ENCODE measurements around the gene ZNF428.
"Not testable (repeated sequence)": the region's sequence is repeated elsewhere in the genome, so short reads cannot be mapped to it uniquely, and the experiment has no call there.

The ZNF428 gene

DNA sequence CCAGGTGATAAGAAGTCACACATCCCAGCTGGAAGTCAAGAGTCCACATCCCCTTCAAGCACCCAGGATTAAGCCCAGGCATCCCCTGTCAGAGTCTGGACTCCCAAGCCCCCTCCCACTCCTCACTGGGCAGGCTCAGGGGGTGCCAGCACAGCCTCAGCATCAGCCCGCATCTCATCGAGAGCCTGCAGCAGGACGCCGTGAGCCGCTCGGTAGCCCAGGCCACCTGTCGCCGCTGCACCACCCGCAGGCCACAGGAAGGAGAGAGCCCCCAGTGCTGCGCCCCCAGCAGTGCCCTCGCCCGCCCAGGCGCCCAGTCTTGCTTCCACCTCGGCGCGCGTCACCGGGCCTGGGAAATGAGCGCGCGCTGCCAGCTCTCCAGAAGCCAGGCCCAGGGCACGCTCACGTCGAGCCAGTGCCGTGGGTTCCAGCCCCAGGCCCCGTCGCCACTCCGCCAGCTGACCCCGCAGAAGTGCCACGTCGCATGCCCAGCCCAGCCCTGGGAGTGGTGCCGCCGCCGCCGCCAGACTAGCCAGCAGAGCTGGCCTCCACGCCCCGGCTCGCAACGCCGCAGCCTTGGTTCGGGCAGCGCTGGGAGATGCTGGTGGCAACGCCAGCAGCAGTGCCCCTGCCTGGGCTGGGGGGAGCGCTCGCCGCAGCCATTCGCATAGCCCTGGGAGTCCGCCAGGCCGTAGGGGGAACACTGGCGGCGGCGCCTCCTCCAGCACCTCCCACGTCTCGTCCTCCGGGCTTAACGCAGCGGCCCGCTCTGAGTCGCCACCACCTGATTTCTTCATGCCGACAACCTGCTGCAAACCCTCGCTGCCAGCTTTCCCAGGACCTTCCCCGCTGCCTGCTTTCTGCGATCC lies 27.3 kb downstream of the ZNF428 start:
- no peak for DNase-seq

GRCh38 chr19:43589678-43590077 lies 29.8 kb downstream of the ZNF428 start:
- no peak for DNase-seq

- no peak for DNase-seq
Observed at GRCh38 chr19:43589277-43589676, 30.2 kb downstream of the ZNF428 start.

GRCh38 chr19:43587029-43587428 lies 32.4 kb downstream of the ZNF428 start:
- DNase-seq: not testable (repeated sequence)

DNA sequence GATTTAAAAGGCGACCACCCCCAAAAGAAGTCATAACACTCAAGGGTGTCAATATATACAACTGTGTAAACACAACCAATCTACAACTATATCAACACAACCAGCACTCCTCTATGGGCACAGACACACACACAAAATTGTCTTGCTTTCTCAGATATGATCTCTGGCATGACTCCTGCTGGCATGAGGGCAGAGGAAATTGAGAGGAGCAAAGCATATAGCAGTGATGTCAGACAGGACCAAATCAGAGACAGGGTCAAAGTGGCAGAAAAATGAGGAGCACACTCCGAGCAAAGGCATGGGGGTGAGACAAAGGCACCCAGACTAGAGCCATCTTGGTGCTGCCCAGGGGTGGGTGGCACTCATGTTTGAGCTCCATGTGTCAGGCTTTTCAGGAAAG lies 33.1 kb downstream of the ZNF428 start:
- DNase-seq: no peak

GRCh38 chr19:43584484-43584883 lies 34.9 kb downstream of the ZNF428 start:
- DNase-seq: no peak

- no peak for DNase-seq
Observed at GRCh38 chr19:43582495-43582894, 36.9 kb downstream of the ZNF428 start.

DNA sequence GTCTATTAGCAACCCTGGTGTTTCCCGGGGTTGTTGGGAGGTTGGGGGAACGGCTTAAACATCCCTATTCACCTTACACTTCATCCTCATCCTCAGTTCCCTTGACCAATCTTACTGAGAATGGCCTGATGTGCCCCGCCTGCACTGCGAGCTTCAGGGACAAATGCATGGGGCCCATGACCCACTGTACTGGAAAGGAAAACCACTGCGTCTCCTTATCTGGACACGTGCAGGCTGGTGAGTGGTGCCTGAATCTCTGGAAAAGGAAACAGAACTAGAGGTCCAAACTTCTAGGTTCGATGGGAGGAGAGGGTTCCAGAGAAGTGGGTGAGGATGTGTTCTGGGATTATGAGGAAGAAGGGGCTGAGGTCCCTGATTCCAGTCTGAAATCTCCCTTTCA lies 38.0 kb downstream of the ZNF428 start:
- DNase-seq: no peak

GRCh38 chr19:43578787-43579186 lies 40.6 kb downstream of the ZNF428 start:
- no peak for DNase-seq

GRCh38 chr19:43575955-43576878 lies 43.2 kb downstream of the ZNF428 start:
- DNase-seq: no peak

DNA sequence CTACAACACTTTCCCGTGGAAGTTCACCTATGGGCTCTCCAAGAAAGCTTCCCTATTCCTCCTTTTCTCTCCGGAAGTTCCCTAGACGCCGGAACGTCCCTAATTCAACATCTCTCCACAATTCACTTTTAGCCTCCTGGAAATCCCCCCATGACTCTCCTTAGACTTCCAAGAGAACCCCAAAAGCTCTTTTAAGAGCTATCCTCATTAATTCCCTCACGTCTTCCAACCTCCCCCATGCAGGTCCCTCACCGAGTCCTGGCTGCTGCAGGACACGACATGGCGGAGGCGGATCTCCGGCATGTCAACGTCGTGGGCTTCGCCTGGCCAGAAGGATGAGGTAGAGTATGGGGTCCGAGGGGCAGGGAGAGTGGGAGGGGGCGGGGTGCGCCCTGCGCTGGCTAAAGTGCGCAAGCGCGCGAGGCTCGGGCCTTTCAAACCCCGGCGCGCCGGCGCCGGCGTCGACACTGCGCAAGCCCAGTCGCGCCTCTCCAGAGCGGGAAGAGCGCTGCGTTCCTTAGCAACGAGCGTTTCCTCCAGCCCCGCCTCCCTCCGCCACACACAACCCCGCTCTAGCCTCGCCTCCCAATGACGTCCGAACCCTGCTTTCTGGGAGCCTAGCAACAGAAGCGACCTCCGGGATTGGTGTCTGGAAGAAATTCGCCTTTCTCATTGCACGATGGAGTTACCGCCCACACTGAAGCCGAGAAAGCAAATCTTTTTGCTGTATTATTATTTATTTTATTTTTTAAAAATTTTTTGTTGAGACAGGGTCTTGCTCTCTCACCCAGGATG lies 44.1 kb downstream of the ZNF428 start, which contains the start of the genes PINLYP and XRCC1:
Gene PINLYP, plus strand, starts transcription at position 646 of the 795 bp plus-strand sequence. CDS start 1,391 bp downstream, outside the sequence.
Gene XRCC1, minus strand, starts transcription at position 372 of the 795 bp plus-strand sequence. Its CDS starts 69 bp downstream, at position 303.
- peak; percentile 91 to 99 (median 94) for DNase-seq

GRCh38 chr19:43574424-43575155 lies 44.8 kb downstream of the ZNF428 start:
- DNase-seq: no peak

GRCh38 chr19:43572171-43572588 lies 47.2 kb downstream of the ZNF428 start:
- DNase-seq: no peak

GRCh38 chr19:43570174-43570791 lies 49.1 kb downstream of the ZNF428 start:
- no peak for DNase-seq

DNA sequence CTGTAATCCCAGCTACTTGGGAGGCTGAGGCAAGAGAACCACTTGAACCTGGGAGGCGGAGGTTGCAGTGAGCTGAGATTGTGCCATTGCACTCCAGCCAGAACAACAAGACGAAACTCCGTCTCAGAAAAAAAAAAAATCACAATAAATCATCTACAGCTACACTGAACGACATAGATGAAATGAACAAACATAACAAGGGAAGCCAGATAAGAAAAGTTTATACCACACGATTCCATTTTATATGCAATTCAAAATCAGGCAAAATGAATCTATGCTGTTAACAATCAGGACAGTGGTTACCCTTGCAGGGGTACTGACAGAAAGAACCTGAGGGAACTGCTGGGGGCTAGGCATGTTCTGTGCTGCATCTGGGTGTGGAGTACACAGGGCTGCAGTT lies 49.8 kb downstream of the ZNF428 start:
- DNase-seq: no peak

DNA sequence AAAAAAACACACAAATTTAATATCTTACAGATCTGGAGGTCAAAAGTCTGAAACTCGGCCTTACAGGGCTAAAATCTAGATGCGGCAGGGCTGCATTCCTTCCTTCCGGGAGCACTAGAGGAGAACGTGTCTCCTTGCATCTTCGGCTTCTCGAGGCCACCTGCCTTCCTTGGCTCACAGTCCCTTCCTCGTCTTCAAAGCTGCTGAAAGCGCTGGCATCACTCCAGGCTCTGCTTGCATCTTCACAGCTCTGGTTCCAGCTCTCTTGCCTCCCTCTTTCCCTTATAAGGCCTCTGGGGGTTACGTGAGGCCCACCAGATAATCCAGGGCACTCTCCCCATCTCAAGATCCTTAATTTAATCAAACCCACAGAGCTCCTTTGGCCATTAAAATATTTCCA lies 54.6 kb downstream of the ZNF428 start:
- no peak for DNase-seq

DNA sequence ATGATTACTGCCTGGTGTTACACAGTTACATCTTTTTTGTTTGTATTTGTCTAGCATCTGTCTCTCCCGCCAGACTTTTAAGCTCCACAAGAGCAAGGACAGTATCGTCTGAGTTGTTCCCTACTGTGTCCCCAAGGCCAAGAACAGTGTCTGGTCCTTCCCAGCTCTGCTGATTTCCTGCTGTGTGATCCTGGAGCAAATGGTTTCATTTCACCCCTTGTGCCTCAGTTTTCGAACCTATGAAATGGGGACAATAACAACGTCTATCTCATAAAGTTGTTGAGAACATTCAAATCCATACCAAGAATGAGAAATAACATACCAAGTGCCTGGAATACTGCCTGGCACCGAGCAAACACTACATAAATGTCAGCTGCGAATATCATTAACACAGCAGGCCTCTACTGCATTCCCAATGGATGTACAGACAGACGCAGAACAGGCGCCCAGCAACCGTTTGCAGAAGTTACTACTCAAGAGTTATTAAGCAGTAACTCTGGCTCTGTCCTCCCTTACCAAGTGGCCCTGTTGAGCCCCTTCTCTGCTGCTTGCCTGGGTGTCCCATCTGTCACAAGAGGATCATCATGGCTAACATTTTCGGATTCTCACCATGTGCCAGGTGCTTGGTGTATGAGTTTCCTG lies 55.5 kb downstream of the ZNF428 start:
- no peak for DNase-seq

GRCh38 chr19:43562698-43563241 lies 56.7 kb downstream of the ZNF428 start:
- peak; percentile 28 to 94 (median 56) for DNase-seq

DNA sequence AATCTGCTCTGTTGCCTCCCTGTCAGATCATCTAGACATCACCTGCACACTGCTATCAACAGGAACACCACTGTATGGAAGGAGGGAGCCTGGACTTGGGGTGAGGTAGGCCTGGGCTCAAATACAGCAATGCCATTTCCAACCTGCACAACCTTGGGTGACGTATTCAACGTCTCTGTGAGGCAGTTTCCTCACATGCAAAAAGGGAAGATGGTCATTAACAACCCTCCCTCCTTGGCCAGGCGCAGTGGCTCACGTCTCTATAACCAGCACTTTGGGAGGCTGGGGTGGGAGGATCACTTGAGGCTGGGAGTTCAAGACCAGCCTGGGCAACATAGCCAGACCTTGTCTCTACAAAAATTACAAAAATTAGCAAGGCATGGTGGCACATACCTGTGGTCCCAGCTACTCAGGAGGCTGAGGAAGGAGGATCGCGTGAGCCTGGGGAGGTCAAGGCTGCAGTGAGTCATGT lies 57.2 kb downstream of the ZNF428 start:
- no peak for DNase-seq

Measured in T-helper 2 cell (primary cell).